ENCODE results near the gene EIF3A. TPM values are rescaled to one million over a fixed set of nuclear protein-coding genes. Genes with fewer than 3 reads are reported as not detected.

EIF3A gene
- total and polyA plus RNA-seq, 2 of the 8 experiments (the other 6 are each of a cell fraction or from before 2014, with no cell fraction given): 26.8 to 209 TPM

- TF ChIP-seq RFX5 (IDR thresholded peaks at IDR 0.05; ENCODE audit: borderline replicate concordance, low read depth, low read length): no peak
- TF ChIP-seq SP2 (IDR thresholded peaks at IDR 0.05; ENCODE audit: low read length): no peak
- no peak for TF ChIP-seq RNF2 (IDR thresholded peaks at IDR 0.05; ENCODE audit: borderline replicate concordance, low read depth, low read length, missing control alignments, poor library complexity, severe bottlenecking)
Observed at GRCh38 chr10:119079599-119080520, 757 bp downstream of the EIF3A start (continued).
